ENCODE data around the gene CREB3L1.

CREB3L1 gene, protein sequence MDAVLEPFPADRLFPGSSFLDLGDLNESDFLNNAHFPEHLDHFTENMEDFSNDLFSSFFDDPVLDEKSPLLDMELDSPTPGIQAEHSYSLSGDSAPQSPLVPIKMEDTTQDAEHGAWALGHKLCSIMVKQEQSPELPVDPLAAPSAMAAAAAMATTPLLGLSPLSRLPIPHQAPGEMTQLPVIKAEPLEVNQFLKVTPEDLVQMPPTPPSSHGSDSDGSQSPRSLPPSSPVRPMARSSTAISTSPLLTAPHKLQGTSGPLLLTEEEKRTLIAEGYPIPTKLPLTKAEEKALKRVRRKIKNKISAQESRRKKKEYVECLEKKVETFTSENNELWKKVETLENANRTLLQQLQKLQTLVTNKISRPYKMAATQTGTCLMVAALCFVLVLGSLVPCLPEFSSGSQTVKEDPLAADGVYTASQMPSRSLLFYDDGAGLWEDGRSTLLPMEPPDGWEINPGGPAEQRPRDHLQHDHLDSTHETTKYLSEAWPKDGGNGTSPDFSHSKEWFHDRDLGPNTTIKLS

GRCh38 chr11:46277622-46278386 is at the start of gene CREB3L1:
CREB3L1 (plus strand) TSS chr11:46277662; CDS start chr11:46278112, 450 bp downstream.
- DNase-seq, result no peak

DNA sequence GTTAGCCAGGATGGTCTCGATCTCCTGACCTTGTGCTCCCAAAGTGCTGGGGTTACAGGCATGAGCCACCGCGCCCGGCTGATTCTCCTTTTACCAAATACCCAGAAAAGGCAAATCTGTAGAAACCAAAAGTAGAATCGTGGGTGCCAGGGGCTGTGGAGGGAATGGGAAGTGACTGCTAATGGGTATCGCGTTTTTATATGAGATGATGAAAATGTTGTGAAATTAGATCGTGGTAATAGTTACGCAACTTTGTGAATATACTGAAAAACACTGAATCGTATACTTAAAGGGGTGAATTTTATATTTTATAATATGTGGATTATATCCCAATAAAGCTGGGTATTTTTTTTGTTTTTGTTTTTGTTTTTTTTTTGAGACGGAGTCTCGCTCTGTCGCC is 48.2 kb upstream of the CREB3L1 start:
- DNase-seq, result no peak

- DNase-seq, result no peak
Measured at GRCh38 chr11:46234311-46234710, 43.2 kb upstream of the CREB3L1 start.

- no peak for DNase-seq
Measured at GRCh38 chr11:46235777-46236688, 41.4 kb upstream of the CREB3L1 start.

DNA sequence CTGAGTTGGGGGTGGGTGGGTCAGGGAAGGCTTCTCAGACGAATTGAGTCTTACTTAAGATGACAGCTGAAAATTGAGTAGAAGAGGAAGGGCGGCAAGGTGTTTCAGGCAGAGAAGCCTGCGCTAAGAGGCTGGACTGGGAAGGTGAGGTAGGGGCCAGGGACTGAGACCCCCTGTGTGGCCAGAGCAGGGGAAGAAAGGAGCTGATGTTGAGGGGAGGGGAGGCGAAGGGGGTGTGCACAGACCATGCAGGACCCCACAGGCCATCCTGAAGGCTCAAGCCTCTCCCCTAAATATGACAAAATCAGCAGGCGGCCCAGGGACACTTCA is 40.6 kb upstream of the CREB3L1 start:
- no peak for DNase-seq

DNA sequence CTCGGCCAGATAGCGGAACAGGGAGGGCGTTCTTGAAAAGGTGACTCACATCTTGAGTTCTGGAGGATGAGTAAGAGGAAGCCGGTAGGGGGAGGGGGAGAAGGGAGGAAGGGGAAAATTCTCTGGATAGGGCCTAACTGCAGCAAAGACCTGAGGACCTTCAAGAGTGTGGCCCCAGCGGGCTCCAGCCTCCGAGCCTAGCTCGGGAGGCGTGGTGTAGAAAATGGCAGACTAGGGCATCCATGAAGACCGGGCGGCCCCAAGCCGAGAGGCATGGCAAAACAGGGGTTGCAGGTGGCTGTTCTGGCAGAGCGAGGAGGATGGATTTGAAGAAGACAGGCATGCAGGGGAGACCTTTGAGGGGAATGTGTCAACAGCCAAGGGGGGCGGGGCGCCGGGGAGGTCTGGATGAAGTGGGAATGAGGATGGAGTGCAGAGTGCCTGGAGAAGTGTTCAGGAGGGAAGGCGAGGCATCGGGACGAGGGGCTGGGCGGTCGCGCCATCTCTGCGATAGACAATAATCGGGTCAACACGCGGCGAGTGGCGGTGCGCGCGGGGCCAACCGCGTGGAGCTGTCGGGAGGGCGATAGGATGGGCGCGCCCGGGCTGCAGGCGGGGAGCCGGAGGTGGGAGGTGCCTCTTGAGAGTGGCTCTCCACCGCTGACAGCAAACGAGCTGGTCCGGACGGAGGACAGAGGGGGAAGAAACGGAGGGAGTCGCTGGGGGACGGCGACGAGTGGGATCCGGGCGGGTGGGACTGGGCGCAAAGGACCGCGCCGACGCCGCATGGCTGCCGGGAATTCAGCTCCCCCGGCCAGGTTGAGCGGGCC is 40.0 kb upstream of the CREB3L1 start:
- DNase-seq, result peak; percentile 39

- peak; percentile 43 for DNase-seq
Measured at GRCh38 chr11:46238078-46238966, 39.1 kb upstream of the CREB3L1 start.

DNA sequence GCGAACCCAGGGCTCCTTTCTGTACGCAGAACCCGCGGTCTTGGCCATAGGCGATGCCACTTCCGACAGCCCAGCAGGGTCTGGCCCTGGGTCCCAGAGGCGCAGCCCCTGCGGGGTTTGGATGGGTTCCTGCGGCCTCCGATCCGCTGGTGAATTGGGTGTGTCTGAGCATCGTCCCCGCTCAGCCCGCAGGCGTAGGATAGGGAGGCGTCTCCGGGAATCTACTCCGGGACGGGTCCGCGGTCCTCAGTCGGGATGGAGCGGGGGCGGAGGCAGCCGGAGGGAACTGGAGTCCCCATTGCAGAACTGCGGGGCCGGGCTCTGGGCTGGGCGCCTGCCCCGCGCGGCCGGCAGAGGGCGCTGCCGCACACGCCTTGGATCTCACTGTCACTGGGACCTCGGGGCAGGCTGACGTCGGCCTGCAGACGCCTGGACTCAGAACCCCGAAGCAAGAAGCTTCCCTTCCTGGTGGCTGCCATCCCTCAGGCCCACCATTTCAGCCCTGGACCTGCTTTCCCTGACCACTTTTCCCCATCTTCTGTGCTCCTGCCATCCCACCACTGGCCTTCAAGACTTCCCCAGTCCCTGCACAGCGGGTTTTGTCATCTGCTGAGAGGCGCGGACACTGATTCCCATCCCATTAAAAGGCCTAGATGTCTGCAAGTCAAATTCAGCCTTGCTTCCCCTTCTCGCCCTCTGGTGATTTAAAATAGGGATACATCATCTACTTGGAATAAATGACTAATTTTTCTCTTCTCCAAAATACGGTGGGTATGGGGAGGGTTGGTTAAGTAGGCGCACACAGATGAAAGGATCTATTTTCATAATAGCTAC is 38.3 kb upstream of the CREB3L1 start:
- DNase-seq, result peak; percentile 69

DNA sequence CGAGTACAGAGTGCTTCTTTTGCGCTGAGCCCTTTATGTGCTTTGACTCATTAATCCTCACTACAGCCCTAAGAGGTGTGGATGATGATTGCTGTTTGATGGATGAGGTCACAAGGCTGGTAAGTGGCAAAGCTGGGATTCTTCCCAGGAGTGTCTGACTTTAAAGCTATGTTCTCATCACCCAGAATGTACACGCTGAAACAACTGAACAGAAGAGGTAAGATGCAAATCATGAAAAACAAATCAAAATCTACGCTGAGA is 37.7 kb upstream of the CREB3L1 start:
- no peak for DNase-seq

GRCh38 chr11:46240371-46240770 is 37.1 kb upstream of the CREB3L1 start:
- DNase-seq, result no peak

DNA sequence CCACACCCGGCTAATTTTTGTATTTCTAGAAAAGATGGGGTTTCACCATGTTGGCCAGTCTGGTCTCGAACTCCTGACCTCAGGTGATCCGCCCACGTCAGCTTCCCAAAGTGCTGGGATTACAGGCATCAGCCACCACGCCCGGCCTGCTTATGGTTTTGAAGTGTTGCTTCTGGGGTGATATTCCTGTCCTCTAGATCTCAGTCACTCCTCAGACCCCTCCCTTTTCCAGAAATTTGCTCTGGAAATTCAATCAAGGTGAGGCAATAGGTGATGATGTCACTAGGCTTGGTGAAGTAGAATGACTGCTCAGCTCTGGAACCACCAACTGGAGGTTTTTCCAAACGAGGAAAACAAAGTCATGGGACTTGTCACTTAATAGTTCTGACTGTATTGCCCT is 36.6 kb upstream of the CREB3L1 start:
- DNase-seq, result no peak

DNA sequence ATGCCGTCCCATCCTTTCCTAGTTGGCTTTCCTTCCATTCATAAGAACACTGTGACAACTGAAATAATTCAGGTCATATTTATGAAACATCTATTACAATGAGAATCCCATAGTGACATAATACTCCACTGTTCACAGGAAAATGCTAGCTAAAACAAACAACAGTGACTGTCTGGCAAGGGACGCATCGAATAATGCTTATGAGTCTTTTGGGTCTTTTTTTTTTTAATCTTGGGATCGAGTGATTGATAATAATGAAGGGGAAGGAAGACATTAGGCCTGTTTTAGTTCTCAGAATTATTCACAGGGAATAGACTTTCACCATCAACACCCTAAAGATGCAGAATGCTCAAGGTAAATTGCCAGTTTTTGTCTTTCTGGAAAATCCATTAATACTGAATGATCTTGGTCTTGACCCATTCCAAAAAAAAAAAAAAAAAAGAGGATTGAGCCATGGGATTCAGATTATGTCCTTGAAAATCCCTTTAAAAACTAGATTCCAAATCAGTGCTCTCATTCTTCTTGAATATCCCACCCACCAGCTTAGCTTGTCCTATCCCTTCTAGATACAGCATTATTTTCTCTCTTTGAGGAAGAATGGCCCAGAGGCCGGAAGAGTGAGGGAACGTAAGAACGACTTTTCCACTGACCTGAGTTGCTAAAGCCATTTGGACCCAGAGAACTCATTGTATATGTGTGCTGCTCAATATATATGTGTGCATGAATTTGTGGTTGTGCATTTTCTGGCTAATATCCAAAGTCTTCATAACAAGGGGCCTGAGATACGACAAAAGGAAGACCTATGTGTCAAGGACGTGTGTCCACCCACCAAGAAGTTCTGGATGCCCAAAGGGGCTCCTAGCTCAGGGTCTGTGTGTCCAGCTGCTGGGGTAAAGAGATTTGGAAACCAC is 35.2 kb upstream of the CREB3L1 start:
- DNase-seq, result no peak

GRCh38 chr11:46242952-46243795 is 34.3 kb upstream of the CREB3L1 start:
- peak; percentile 89 for DNase-seq

DNA sequence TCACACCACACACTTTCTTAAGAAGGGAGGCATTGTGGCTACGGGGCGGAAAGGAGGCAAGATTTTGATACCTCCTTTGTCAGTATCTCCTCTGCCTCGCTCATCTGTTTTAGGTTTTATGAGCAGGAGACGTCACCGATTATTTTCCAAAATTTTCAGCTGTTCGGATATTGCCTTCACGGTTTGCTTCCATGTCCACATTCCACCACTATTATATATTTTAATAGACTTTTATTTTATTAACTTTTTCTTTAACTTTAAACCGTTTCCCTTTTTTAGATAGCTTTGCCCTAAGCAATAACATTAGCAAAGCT is 33.7 kb upstream of the CREB3L1 start:
- DNase-seq, result no peak

DNA sequence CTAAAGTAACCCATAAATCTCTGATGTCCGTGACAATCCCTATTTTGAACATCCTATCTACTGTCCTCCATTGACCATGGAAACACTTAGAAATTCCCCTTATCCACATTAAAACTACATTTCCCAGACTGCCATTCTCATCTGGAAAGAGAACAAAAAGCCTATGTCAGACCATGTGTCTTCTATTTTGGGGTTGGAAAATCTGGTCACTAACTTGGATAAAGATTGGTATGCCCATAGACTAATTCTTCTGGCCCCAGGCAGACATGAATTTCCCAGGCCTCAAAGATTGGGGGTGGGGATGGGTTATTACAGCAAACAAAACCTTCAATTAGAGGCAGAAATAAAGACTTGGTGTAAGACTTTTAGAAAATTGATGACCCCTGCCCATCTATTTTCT is 30.9 kb upstream of the CREB3L1 start:
- no peak for DNase-seq

DNA sequence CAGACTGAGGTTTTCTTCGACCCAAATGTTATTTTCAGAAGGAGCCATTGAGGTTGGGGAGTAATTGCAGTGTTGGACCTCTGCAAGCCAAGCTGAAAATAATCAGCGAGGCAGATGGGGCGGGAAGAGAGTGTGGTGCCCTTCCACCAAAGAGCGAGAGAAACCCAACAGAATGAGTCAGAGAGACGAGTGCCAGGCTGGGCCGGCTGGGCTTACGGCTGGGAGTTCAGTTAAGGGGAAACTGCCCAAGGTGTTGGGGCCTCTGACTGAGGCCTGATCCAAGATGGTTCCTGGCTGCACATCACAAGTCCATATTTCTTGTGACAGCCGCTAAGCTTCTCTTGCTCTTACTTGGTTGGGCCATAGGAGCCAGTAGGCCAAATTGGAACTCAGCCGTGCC is 30.4 kb upstream of the CREB3L1 start:
- DNase-seq, result no peak

DNA sequence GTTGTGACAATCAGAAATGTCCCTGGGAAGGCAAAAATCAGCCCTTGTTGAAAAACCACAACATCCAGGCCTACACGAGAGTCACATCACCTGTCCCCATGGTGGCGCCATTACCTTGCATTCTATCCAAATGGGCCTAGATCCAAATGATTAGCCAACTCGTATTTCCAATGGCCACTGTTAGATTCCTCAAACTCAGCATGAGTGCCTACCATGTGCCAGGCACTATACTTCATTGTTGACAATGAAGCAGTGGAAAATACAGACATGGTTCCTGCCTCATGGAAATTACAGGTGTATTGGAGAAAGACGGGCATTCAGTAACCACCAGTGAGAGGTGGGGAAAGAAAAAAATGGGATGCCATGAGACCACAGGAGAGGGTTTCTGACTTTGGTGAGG is 29.8 kb upstream of the CREB3L1 start:
- DNase-seq, result peak; percentile 31

GRCh38 chr11:46248289-46249102 is 29.0 kb upstream of the CREB3L1 start:
- DNase-seq, result no peak
